Pancreas (tissue), 10 donors: ENCODE measurements around the gene SAA1. TPM values are rescaled to one million over a fixed set of nuclear protein-coding genes. Genes with fewer than 3 reads are reported as not detected.

Experiments used
- ATAC-seq, 4 donors: fragments of 200-7000 bp; cut with Tn5 transposase; one replicate each; pipeline versions ENCODE4 v1.8.0 to v1.9.1; 2020; ENCODE audit warnings: mild to moderate bottlenecking in 4 of 4, moderate library complexity in 4 of 4
- DNase-seq, 6 donors: peaks; one replicate each; pipeline ENCODE4 v3.0.0-alpha.2; 2020
- FAIRE-seq: peaks from 2 replicates; lab custom pipeline; 2012; peaks lifted over from hg19 to GRCh38; lab: Jason Lieb, UNC
- H3K27ac ChIP-seq, 4 donors: fragments of 200-600 bp; sonication (generic); 1 replicate in 3 of 4; 2 replicates in 1 of 4; pipeline versions ENCODE4 v1.5.0 to v1.8.0; 2020
- H3K27me3 ChIP-seq, 4 donors: fragments of 200-600 bp; one replicate each; pipeline ENCODE4 v1.8.0; 2021
- H3K36me3 ChIP-seq, 3 donors: fragments of 200-600 bp; sonication (generic) in 1 of 3; one replicate each; pipeline versions ENCODE4 v1.5.0 to v1.8.0; 2020 to 2021
- H3K4me1 ChIP-seq, 3 donors: fragments of 200-600 bp; one replicate each; pipeline ENCODE4 v1.8.0; 2021
- H3K4me3 ChIP-seq, 4 donors: fragments of 200-600 bp; sonication (generic) in 2 of 4; one replicate each; pipeline versions ENCODE4 v1.5.0 to v1.8.0; 2020 to 2021
- H3K9me3 ChIP-seq, 4 donors: fragments of 200-600 bp; one replicate each; pipeline ENCODE4 v1.8.0; 2021
- CTCF ChIP-seq, 4 donors: fragments of 200-600 bp; sonication (generic) in 3 of 4; IDR thresholded peaks; one replicate each; pipeline versions ENCODE4 v1.5.0 to v1.8.0; 2021; ENCODE audit warnings: antibody characterized with exemption in 4 of 4
- WGBS, 2 donors: extraction: QIAGEN DNeasy Blood & Tissue Kit; methylation state at CpG; one replicate each; pipeline ENCODE4 v1.1.7; 2013; 5-methylcytosine and 5-hydroxymethylcytosine counted together
- intact Hi-C, 3 donors: fragments of 100-400 bp; cut with DNase I; formaldehyde crosslinking; loops; one replicate each; pipeline versions ENCODE4 v1.11.1 to v1.14.2; 2022
- polyA plus RNA-seq, 2 donors: library from polyadenylated mRNA; stranded (reverse); fragments of 200-250 nt; gene quantifications; one replicate each; pipeline ENCODE4 v1.2.3, GENCODE V29; 2013
- total RNA-seq, 6 donors: library from RNA; stranded (reverse); fragmentation: NEBNext Ultra II Directional in 4 of 6; extraction: Animal tissue kit (Norgen Biotek cat#: 25700) in 4 of 6; gene quantifications; one replicate each; pipeline versions ENCODE4 v1.2.1 to v1.2.4, GENCODE V29; 2021 to 2023
- donor health status: healthy with polysubstance abuse.
- donor health status: DM: no; HTN: no; CAD: no; lungs with moderate emphysema.
- donor health status: DM: no; HTN: no; CAD: no.
- donor health status: control.
- donor health status: control.
- donor health status: Bipolar disorder and iron deficiency.
- donor health status: DM: yes; HTN: yes; CAD: no.
- donor health status: DM: no; HTN: no; CAD: no.
- donor health status: DM: no; HTN: no; CAD: no.
- donor health status: DM: yes; HTN: yes; CAD: no.

The SAA1 gene
- total and polyA plus RNA-seq, 8 donors = 0.67 to 77.9 (median 11.3) TPM

DNA sequence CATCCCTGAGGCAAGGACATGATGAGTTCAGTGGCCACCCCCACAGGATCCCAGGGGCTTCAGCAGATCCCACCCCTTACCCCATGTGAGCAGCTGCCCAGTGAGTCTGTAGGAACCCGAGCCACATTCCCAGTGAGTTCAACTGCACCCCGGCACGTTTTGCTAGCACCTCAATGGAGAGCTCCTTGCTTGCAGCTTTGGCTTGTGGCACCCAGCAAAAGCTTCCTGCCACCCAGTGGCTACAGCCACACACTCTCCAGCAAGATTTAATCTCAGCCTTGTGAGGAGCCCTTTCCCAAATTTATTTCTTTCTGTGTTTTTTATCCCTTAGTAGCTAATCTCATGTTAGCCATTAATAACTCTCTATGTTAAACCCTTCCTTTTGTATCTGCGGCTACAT lies 4.0 kb downstream of the SAA1 start:
- Histone ChIP-seq H3K4me1 (no peaks in the 10 kb centered on the region), H3K36me3 (no peaks in the 10 kb centered on the region), H3K27ac (no peak overlapping the region), H3K9me3 (no peaks in the 10 kb centered on the region), H3K27me3 (no peaks in the 10 kb centered on the region), H3K4me3 (no peak overlapping the region)
- no peak for ATAC-seq
- no peak for FAIRE-seq
- no peak for TF ChIP-seq CTCF (IDR thresholded peaks at IDR 0.05)
- no peak for DNase-seq
- 68 to 77% methylated on average over 4 of the region's 4 CpGs for WGBS, 2 donors
- intact Hi-C loops = no loop called here

- no peak for DNase-seq
- 43 to 44% methylated on average over 4 of the region's 4 CpGs for WGBS, 2 donors
- peak in 1 of 4 donors; percentile 52 for ATAC-seq
- H3K9me3 ChIP-seq = no peaks in the 10 kb centered on the region
- no peak for TF ChIP-seq CTCF (IDR thresholded peaks at IDR 0.05)
- no peaks in the 10 kb centered on the region for H3K4me1 ChIP-seq
- no peak overlapping the region for H3K27ac ChIP-seq
- H3K4me3 ChIP-seq = no peak overlapping the region
- H3K27me3 ChIP-seq = no peaks in the 10 kb centered on the region
- no peak for FAIRE-seq
- no peaks in the 10 kb centered on the region for H3K36me3 ChIP-seq
- intact Hi-C loops = no loop called here
These were observed 5.1 kb downstream of the SAA1 start for GRCh38 chr11:18271206-18271605.

DNA sequence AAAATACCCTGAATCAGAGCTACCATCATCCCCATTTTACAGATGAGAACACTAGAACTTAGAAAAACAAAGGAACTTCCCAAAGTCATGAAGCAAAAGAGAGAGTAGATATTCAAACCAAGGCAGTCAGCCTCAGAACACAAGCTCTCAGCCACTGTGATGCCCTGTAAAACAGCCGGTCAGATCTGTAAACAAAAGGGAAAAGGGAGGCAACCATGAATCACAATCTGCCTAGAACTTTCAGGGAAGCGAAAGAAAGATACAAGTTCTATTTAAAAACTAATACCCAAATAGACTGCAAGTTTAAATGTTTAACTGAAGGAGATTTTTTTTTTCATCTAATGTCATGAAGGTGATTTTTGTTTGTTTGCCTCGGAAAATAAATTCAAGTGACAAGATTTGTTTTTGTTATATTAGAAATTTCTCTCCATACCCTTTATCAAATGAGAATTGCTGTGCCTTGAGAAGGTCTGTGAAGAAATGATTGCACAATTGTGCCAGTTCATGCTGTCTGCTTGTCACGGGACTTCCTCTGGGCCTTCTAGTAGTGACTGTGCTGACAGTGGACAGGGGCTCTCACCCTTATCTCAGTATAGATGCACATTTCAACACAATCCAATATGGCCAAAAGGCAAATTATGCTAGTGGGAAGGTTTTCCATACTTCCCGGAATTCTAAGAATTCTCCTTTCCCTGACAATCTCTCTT lies 11.7 kb downstream of the SAA1 start:
- Histone ChIP-seq H3K27ac (peak overlapping the region in 2 of 4 donors; percentile 17 to 44), H3K9me3 (no peaks in the 10 kb centered on the region), H3K27me3 (no peaks in the 10 kb centered on the region), H3K4me1 (no peaks in the 10 kb centered on the region), H3K4me3 (no peak overlapping the region), H3K36me3 (peaks cover 0 to 17% (median 4%) of the 10 kb centered on the region in 3 donors)
- peak in 2 of 4 donors; percentile 70 to 75 for ATAC-seq
- intact Hi-C loops = no loop called here
- no peak for TF ChIP-seq CTCF (IDR thresholded peaks at IDR 0.05)
- 91 to 98% methylated on average over 5 of the region's 5 CpGs for WGBS, 2 donors
- peak in 1 of 6 donors; percentile 25 for DNase-seq
- FAIRE-seq = no peak

GRCh38 chr11:18280438-18281045 lies 14.5 kb downstream of the SAA1 start:
- Histone ChIP-seq H3K36me3 (peaks cover 0 to 37% (median 4%) of the 10 kb centered on the region in 3 donors), H3K4me3 (no peak overlapping the region), H3K27me3 (no peaks in the 10 kb centered on the region), H3K27ac (no peak overlapping the region), H3K9me3 (no peaks in the 10 kb centered on the region), H3K4me1 (no peaks in the 10 kb centered on the region)
- ATAC-seq (no peak), FAIRE-seq (no peak), DNase-seq (no peak)
- TF ChIP-seq CTCF (IDR thresholded peaks at IDR 0.05) = no peak
- intact Hi-C loops = no loop called here
- WGBS, 2 donors = 80 to 82% methylated on average over 4 of the region's 4 CpGs

DNA sequence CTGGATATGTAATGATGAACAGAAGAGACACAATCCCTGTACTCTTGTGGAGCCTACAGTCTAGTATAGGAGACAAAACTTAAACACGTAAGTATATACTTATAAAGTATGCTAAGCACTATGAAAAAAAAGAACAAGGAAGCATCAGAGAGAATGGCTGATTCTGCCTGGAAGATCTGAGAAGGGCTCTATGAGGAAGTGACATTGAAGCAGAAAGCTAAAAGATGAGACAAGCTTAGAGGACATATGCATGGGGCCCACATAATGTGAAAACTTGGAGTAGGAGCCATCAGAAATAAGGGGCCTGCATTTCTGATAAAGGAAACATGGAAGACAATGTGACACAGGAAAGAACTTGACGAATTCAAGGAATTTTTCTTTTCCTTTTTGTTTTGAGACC lies 16.6 kb downstream of the SAA1 start:
- H3K9me3 ChIP-seq = no peaks in the 10 kb centered on the region
- H3K27me3 ChIP-seq = no peaks in the 10 kb centered on the region
- peaks cover 0 to 56% (median 8%) of the 10 kb centered on the region in 3 donors for H3K36me3 ChIP-seq
- 86 to 91% methylated on average over 2 of the region's 2 CpGs for WGBS, 2 donors
- DNase-seq (no peak), ATAC-seq (no peak), FAIRE-seq (no peak)
- intact Hi-C loops = no loop called here
- H3K4me1 ChIP-seq = no peaks in the 10 kb centered on the region
- H3K27ac ChIP-seq = no peak overlapping the region
- no peak for TF ChIP-seq CTCF (IDR thresholded peaks at IDR 0.05)
- H3K4me3 ChIP-seq = no peak overlapping the region
